Measurements from ENCODE around the gene SPATA4.

SPATA4 gene

GRCh38 chr4:176189891-176190795, 5.2 kb downstream of the SPATA4 start:
- DNase-seq, result no peak

GRCh38 chr4:176188654-176189053, 6.7 kb downstream of the SPATA4 start:
- DNase-seq, result no peak

GRCh38 chr4:176187624-176188023, 7.8 kb downstream of the SPATA4 start:
- DNase-seq, result no peak

- no peak for DNase-seq
These were observed 8.6 kb downstream of the SPATA4 start for GRCh38 chr4:176186671-176187395.

GRCh38 chr4:176186067-176186466, 9.3 kb downstream of the SPATA4 start:
- DNase-seq, result no peak

- no peak for DNase-seq
These were observed 10.3 kb downstream of the SPATA4 start for GRCh38 chr4:176185051-176185450.

GRCh38 chr4:176163041-176163440, 32.3 kb downstream of the SPATA4 start:
- DNase-seq, result no peak

GRCh38 chr4:176156656-176157055, 38.7 kb downstream of the SPATA4 start:
- DNase-seq, result no peak

GRCh38 chr4:176153124-176153523, 42.3 kb downstream of the SPATA4 start:
- DNase-seq, result no peak

GRCh38 chr4:176150704-176151103, 44.7 kb downstream of the SPATA4 start:
- no peak for DNase-seq

GRCh38 chr4:176150356-176150682, 45.1 kb downstream of the SPATA4 start:
- no peak for DNase-seq

- DNase-seq, result no peak
These were observed 45.6 kb downstream of the SPATA4 start for GRCh38 chr4:176149680-176150355.

- DNase-seq, result no peak
These were observed 53.1 kb downstream of the SPATA4 start for GRCh38 chr4:176142253-176142652.

- no peak for DNase-seq
These were observed 55.9 kb downstream of the SPATA4 start for GRCh38 chr4:176139518-176139917.

- no peak for DNase-seq
These were observed 57.8 kb downstream of the SPATA4 start for GRCh38 chr4:176137631-176138030.

- no peak for DNase-seq
These were observed 60.7 kb downstream of the SPATA4 start for GRCh38 chr4:176134670-176135069.

All from activated gamma-delta T cell treated with Interleukin-2 at 50 U/mL for 16 hours (primary cell).